HEK293 (cell line): Measurements from ENCODE around the gene PDE4D.

ENCODE experiments used
- EGR2 ChIP-seq: fragments of 450-650 bp; formaldehyde crosslinking; IDR thresholded peaks from 2 replicates; pipeline ENCODE4 v1.5.1; 2016; ENCODE audit warnings: low read depth, missing biosample characterization, missing genetic modification characterization
- GLIS1 ChIP-seq: fragments of 450-650 bp; formaldehyde crosslinking; IDR thresholded peaks from 2 replicates; pipeline ENCODE4 v1.5.1; 2016; ENCODE audit warnings: missing biosample characterization, missing genetic modification characterization
- MZF1 ChIP-seq: fragments of 450-650 bp; formaldehyde crosslinking; IDR thresholded peaks from 2 replicates; pipeline ENCODE4 v1.5.1; 2017; ENCODE audit warnings: missing biosample characterization, missing genetic modification characterization, borderline replicate concordance
- OVOL3 ChIP-seq: fragments of 450-650 bp; formaldehyde crosslinking; IDR thresholded peaks from 2 replicates; pipeline ENCODE4 v1.5.1; 2016; ENCODE audit warnings: missing biosample characterization, missing genetic modification characterization
- SP2 ChIP-seq: fragments of 450-650 bp; formaldehyde crosslinking; IDR thresholded peaks from 2 replicates; pipeline ENCODE4 v1.5.1; 2016; ENCODE audit warnings: missing biosample characterization, missing genetic modification characterization
- WT1 ChIP-seq: fragments of 450-650 bp; formaldehyde crosslinking; IDR thresholded peaks from 2 replicates; pipeline ENCODE4 v1.5.1; 2016; ENCODE audit warnings: missing biosample characterization, missing genetic modification characterization
- ZBTB17 ChIP-seq: fragments of 450-650 bp; formaldehyde crosslinking; IDR thresholded peaks from 2 replicates; pipeline ENCODE4 v1.5.1; 2016; ENCODE audit warnings: missing biosample characterization, missing genetic modification characterization
- ZNF112 ChIP-seq: fragments of 450-650 bp; formaldehyde crosslinking; IDR thresholded peaks from 2 replicates; pipeline ENCODE4 v1.5.0; 2017; ENCODE audit warnings: missing biosample characterization, missing genetic modification characterization
- ZNF121 ChIP-seq: fragments of 450-650 bp; formaldehyde crosslinking; IDR thresholded peaks from 2 replicates; pipeline ENCODE4 v1.5.1; 2016; ENCODE audit warnings: missing biosample characterization, missing genetic modification characterization
- ZNF175 ChIP-seq: fragments of 450-650 bp; formaldehyde crosslinking; IDR thresholded peaks from 2 replicates; pipeline ENCODE4 v1.5.1; 2016; ENCODE audit warnings: missing biosample characterization, missing genetic modification characterization
- ZNF404 ChIP-seq: fragments of 450-650 bp; formaldehyde crosslinking; IDR thresholded peaks from 2 replicates; pipeline ENCODE4 v1.5.1; 2017; ENCODE audit warnings: missing biosample characterization, missing genetic modification characterization
- ZNF571 ChIP-seq: fragments of 450-650 bp; formaldehyde crosslinking; IDR thresholded peaks from 2 replicates; pipeline ENCODE4 v1.5.0; 2017; ENCODE audit warnings: missing biosample characterization, missing genetic modification characterization
- ZNF596 ChIP-seq: fragments of 450-650 bp; IDR thresholded peaks from 2 replicates; pipeline ENCODE4 v1.5.0; 2018; ENCODE audit warnings: missing biosample characterization, mild to moderate bottlenecking, missing genetic modification characterization, moderate library complexity
- ZNF624 ChIP-seq: fragments of 450-650 bp; formaldehyde crosslinking; IDR thresholded peaks from 2 replicates; pipeline ENCODE4 v1.5.1; 2017; ENCODE audit warnings: missing biosample characterization, missing genetic modification characterization
- ZNF677 ChIP-seq: fragments of 450-650 bp; IDR thresholded peaks from 2 replicates; pipeline ENCODE4 v1.5.0; 2018; ENCODE audit warnings: missing biosample characterization, mild to moderate bottlenecking, missing genetic modification characterization, moderate library complexity
- ZNF76 ChIP-seq: fragments of 450-650 bp; formaldehyde crosslinking; IDR thresholded peaks from 2 replicates; pipeline ENCODE4; 2016; ENCODE audit warnings: low read depth, missing biosample characterization, missing genetic modification characterization, borderline replicate concordance
- ZNF768 ChIP-seq: fragments of 450-650 bp; formaldehyde crosslinking; IDR thresholded peaks from 2 replicates; pipeline ENCODE4 v1.5.1; 2018; ENCODE audit warnings: missing biosample characterization, mild to moderate bottlenecking, missing genetic modification characterization
- ZNF837 ChIP-seq: fragments of 450-650 bp; formaldehyde crosslinking; IDR thresholded peaks from 2 replicates; pipeline ENCODE4 v1.5.1; 2016; ENCODE audit warnings: missing biosample characterization, missing genetic modification characterization
- ZNF843 ChIP-seq: fragments of 450-650 bp; formaldehyde crosslinking; IDR thresholded peaks from 2 replicates; pipeline ENCODE4 v1.5.1; 2016; ENCODE audit warnings: missing biosample characterization, missing genetic modification characterization
- ZXDB ChIP-seq: fragments of 450-650 bp; formaldehyde crosslinking; IDR thresholded peaks from 2 replicates; pipeline ENCODE4 v1.5.1; 2016; ENCODE audit warnings: missing biosample characterization, missing genetic modification characterization
- TF ChIP-seq, protein P1 (sequence below): fragments of 450-650 bp; formaldehyde crosslinking; IDR thresholded peaks from 2 replicates; pipeline ENCODE4 v1.5.1; 2016; ENCODE audit warnings: missing biosample characterization, missing genetic modification characterization
- TF ChIP-seq, protein P2 (sequence below): fragments of 450-650 bp; formaldehyde crosslinking; IDR thresholded peaks from 2 replicates; pipeline ENCODE4 v1.5.1; 2016; ENCODE audit warnings: missing biosample characterization, missing genetic modification characterization
- TF ChIP-seq, protein P3 (sequence below): fragments of 450-650 bp; formaldehyde crosslinking; IDR thresholded peaks from 2 replicates; pipeline ENCODE4 v1.5.1; 2016; ENCODE audit warnings: missing biosample characterization, missing genetic modification characterization
- TF ChIP-seq, protein P4 (sequence below): fragments of 450-650 bp; formaldehyde crosslinking; IDR thresholded peaks from 2 replicates; pipeline ENCODE4 v1.5.1; 2016; ENCODE audit warnings: missing biosample characterization, missing genetic modification characterization
- TF ChIP-seq, protein P5 (sequence below): fragments of 450-650 bp; formaldehyde crosslinking; conservative IDR thresholded peaks from 2 replicates; pipeline ENCODE4 v1.5.1; 2016; ENCODE audit warnings: low read depth, missing biosample characterization, missing genetic modification characterization
- TF ChIP-seq, protein P6 (sequence below): fragments of 450-650 bp; IDR thresholded peaks from 2 replicates; pipeline ENCODE4 v1.5.1; 2018; ENCODE audit warnings: missing biosample characterization, missing genetic modification characterization

PDE4D gene

DNA sequence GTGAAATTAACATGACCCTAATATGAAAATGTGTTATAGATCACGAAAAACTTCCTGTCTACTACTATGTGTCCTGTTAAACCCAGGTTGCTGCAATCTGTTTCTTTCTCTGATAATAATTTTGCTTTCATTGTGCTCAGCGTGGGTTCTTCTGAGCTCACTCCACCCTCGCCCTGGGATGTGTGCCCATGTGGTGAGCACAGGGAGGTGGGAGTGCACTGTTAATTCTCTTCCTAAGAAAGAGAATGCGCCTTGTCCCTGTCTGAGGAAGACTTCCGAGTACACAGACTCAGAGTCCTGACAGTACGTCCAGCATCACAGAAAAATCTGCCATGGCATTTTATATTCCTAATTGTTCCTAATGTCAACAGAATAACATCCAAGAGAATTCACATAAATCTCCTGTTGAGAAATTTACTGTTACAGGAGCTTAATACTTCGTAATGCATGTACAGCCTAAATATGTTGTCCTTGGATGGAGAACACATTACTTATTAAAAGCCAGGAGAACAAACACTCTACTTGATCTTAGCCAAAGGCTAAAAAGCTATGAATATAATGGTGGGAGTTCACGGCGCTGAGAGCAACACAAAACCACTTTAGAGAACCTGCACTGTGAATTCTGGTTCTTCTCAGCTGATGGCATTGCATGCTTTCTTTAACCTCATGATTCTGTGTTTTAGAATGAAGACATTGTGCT lies 102.6 kb downstream of the PDE4D start (continued):
- TF ChIP-seq, protein P1, sequence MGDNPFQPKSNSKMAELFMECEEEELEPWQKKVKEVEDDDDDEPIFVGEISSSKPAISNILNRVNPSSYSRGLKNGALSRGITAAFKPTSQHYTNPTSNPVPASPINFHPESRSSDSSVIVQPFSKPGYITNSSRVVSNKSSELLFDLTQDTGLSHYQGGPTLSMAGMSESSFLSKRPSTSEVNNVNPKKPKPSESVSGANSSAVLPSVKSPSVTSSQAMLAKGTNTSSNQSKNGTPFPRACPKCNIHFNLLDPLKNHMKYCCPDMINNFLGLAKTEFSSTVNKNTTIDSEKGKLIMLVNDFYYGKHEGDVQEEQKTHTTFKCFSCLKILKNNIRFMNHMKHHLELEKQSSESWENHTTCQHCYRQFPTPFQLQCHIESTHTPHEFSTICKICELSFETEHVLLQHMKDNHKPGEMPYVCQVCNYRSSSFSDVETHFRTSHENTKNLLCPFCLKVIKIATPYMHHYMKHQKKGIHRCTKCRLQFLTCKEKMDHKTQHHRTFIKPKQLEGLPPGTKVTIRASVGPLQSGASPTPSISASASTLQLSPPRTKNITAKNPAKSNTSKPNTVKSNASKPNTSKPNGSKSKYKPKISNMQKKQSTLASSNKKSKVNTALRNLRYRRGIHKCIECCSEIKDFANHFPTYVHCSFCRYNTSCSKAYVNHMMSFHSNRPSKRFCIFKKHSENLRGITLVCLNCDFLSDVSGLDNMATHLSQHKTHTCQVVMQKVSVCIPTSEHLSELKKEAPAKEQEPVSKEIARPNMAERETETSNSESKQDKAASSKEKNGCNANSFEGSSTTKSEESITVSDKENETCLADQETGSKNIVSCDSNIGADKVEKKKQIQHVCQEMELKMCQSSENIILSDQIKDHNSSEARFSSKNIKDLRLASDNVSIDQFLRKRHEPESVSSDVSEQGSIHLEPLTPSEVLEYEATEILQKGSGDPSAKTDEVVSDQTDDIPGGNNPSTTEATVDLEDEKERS (tag by site-specific recombination), result no peak
- TF ChIP-seq, protein P2, sequence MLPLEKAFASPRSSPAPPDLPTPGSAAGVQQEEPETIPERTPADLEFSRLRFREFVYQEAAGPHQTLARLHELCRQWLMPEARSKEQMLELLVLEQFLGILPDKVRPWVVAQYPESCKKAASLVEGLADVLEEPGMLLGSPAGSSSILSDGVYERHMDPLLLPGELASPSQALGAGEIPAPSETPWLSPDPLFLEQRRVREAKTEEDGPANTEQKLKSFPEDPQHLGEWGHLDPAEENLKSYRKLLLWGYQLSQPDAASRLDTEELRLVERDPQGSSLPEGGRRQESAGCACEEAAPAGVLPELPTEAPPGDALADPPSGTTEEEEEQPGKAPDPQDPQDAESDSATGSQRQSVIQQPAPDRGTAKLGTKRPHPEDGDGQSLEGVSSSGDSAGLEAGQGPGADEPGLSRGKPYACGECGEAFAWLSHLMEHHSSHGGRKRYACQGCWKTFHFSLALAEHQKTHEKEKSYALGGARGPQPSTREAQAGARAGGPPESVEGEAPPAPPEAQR (tag by site-specific recombination), result no peak
- no peak for TF ChIP-seq ZNF596 (tag by site-specific recombination)
- peak; percentile 81 for TF ChIP-seq EGR2
- TF ChIP-seq OVOL3, result no peak
- TF ChIP-seq GLIS1 (tag by site-specific recombination), result peak; percentile 49
- TF ChIP-seq, protein P3, sequence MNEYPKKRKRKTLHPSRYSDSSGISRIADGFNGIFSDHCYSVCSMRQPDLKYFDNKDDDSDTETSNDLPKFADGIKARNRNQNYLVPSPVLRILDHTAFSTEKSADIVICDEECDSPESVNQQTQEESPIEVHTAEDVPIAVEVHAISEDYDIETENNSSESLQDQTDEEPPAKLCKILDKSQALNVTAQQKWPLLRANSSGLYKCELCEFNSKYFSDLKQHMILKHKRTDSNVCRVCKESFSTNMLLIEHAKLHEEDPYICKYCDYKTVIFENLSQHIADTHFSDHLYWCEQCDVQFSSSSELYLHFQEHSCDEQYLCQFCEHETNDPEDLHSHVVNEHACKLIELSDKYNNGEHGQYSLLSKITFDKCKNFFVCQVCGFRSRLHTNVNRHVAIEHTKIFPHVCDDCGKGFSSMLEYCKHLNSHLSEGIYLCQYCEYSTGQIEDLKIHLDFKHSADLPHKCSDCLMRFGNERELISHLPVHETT (tag by site-specific recombination), result no peak
- no peak for TF ChIP-seq ZNF121 (tag by site-specific recombination)
- TF ChIP-seq, protein P4, sequence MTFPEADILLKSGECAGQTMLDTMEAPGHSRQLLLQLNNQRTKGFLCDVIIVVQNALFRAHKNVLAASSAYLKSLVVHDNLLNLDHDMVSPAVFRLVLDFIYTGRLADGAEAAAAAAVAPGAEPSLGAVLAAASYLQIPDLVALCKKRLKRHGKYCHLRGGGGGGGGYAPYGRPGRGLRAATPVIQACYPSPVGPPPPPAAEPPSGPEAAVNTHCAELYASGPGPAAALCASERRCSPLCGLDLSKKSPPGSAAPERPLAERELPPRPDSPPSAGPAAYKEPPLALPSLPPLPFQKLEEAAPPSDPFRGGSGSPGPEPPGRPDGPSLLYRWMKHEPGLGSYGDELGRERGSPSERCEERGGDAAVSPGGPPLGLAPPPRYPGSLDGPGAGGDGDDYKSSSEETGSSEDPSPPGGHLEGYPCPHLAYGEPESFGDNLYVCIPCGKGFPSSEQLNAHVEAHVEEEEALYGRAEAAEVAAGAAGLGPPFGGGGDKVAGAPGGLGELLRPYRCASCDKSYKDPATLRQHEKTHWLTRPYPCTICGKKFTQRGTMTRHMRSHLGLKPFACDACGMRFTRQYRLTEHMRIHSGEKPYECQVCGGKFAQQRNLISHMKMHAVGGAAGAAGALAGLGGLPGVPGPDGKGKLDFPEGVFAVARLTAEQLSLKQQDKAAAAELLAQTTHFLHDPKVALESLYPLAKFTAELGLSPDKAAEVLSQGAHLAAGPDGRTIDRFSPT, result no peak
- TF ChIP-seq ZNF624 (tag by site-specific recombination), result no peak
- TF ChIP-seq WT1 (tag by site-specific recombination), result no peak
- TF ChIP-seq, protein P5, sequence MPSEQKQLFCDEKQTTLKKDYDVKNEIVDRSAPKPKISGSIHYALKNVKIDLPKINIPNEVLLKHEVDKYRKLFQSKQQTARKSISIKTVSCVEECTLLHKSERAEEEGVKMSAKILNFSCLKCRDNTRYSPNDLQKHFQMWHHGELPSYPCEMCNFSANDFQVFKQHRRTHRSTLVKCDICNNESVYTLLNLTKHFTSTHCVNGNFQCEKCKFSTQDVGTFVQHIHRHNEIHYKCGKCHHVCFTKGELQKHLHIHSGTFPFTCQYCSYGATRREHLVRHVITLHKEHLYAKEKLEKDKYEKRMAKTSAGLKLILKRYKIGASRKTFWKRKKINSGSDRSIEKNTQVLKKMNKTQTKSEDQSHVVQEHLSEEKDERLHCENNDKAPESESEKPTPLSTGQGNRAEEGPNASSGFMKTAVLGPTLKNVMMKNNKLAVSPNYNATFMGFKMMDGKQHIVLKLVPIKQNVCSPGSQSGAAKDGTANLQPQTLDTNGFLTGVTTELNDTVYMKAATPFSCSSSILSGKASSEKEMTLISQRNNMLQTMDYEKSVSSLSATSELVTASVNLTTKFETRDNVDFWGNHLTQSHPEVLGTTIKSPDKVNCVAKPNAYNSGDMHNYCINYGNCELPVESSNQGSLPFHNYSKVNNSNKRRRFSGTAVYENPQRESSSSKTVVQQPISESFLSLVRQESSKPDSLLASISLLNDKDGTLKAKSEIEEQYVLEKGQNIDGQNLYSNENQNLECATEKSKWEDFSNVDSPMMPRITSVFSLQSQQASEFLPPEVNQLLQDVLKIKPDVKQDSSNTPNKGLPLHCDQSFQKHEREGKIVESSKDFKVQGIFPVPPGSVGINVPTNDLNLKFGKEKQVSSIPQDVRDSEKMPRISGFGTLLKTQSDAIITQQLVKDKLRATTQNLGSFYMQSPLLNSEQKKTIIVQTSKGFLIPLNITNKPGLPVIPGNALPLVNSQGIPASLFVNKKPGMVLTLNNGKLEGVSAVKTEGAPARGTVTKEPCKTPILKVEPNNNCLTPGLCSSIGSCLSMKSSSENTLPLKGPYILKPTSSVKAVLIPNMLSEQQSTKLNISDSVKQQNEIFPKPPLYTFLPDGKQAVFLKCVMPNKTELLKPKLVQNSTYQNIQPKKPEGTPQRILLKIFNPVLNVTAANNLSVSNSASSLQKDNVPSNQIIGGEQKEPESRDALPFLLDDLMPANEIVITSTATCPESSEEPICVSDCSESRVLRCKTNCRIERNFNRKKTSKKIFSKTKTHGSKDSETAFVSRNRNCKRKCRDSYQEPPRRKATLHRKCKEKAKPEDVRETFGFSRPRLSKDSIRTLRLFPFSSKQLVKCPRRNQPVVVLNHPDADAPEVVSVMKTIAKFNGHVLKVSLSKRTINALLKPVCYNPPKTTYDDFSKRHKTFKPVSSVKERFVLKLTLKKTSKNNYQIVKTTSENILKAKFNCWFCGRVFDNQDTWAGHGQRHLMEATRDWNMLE (tag by site-specific recombination), result no peak
- TF ChIP-seq ZNF677 (tag by site-specific recombination), result no peak
- TF ChIP-seq, protein P6, sequence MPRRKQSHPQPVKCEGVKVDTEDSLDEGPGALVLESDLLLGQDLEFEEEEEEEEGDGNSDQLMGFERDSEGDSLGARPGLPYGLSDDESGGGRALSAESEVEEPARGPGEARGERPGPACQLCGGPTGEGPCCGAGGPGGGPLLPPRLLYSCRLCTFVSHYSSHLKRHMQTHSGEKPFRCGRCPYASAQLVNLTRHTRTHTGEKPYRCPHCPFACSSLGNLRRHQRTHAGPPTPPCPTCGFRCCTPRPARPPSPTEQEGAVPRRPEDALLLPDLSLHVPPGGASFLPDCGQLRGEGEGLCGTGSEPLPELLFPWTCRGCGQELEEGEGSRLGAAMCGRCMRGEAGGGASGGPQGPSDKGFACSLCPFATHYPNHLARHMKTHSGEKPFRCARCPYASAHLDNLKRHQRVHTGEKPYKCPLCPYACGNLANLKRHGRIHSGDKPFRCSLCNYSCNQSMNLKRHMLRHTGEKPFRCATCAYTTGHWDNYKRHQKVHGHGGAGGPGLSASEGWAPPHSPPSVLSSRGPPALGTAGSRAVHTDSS (tag by site-specific recombination), result no peak
- TF ChIP-seq ZNF76 (tag by site-specific recombination), result no peak
- no peak for TF ChIP-seq ZNF837
- TF ChIP-seq ZBTB17, result peak; percentile 50
- TF ChIP-seq MZF1 (tag by site-specific recombination), result no peak
- no peak for TF ChIP-seq ZNF404 (tag by site-specific recombination)
- TF ChIP-seq ZNF768 (tag by site-specific recombination), result no peak
- TF ChIP-seq SP2 (tag by site-specific recombination), result no peak
- TF ChIP-seq ZNF571 (tag by site-specific recombination), result no peak
- TF ChIP-seq ZNF843 (tag by site-specific recombination), result 0 out of 2 replicates have a peak, but pooled peaks have one; percentile 19
- no peak for TF ChIP-seq ZNF112
- TF ChIP-seq ZXDB (tag by site-specific recombination), result no peak
- no peak for TF ChIP-seq ZNF175
